ENCODE measurements around the gene INSM1.

DNA sequence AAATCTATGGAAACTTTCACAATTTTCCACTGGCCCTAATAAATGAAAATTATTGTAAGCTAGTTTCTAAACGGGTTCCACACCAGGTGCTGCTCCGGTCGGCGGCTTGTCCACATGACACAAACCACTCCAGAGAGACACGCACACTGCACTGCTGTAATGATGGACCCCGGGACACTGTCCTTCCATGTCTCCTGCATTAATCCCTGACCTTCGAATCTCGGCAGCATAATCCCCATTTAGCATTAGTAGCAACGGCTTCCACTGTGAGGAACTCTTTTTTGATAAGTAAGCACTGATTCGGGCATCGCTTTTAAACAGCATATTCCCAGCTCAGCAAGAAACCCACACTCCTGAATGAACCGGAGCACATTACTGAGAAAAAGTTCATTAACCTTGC lies 43.5 kb downstream of the INSM1 start:
- TF ChIP-seq CTCF (conservative IDR thresholded peaks at IDR 0.05) (no peak), ZFX (IDR thresholded peaks at IDR 0.05) (no peak)
